ENCODE results near the gene BRD3.

DNA sequence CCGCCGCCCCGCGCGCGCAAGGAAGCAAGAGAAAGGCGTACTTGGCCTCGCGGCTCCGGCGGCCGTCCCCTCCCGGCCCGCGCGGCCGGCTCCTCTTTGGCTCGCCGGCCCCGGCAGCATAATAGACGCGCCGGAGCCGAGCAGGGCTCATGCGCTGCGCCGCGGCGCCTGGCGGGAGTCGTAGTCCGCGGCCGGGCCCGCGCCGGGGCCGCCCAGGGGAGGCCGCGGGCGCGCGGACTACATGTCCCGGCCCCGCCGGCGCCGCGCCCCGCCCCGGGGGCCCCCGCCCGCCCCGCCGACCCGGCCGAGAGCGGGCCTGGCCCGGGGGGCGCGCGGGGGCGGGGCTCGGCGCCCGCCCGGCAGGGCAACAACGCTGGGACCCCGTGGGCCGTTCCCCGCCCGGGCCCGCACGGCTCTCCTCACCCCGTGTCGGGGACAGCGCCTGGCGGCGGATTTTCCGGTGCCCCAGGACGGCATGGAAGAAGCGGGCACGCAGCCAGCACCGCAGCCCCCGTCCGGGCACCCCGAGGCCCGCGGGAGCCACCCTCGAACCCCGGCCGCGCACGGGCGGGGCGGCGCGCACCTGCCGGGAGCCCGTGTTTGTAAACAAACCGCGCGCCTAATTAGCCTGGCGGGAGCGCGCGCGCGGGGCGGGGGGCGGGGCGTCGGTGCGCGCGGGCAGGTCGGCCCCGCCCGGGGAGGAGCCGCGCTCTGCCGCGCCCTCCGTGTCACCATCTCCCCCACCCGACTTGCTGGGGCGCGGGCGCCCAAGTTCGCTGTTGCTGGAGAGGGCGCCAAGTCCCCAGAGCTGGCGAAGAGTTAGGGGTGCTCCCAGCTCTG is at the start of gene BRD3:
- TF ChIP-seq EZH2phosphoT487 (IDR thresholded peaks at IDR 0.05; ENCODE audit: borderline replicate concordance), result no peak
- TF ChIP-seq, protein P1, sequence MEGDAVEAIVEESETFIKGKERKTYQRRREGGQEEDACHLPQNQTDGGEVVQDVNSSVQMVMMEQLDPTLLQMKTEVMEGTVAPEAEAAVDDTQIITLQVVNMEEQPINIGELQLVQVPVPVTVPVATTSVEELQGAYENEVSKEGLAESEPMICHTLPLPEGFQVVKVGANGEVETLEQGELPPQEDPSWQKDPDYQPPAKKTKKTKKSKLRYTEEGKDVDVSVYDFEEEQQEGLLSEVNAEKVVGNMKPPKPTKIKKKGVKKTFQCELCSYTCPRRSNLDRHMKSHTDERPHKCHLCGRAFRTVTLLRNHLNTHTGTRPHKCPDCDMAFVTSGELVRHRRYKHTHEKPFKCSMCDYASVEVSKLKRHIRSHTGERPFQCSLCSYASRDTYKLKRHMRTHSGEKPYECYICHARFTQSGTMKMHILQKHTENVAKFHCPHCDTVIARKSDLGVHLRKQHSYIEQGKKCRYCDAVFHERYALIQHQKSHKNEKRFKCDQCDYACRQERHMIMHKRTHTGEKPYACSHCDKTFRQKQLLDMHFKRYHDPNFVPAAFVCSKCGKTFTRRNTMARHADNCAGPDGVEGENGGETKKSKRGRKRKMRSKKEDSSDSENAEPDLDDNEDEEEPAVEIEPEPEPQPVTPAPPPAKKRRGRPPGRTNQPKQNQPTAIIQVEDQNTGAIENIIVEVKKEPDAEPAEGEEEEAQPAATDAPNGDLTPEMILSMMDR (conservative IDR thresholded peaks at IDR 0.05; ENCODE audit: low read length), result no peak
